ENCODE measurements around the gene APLF. TPM values are rescaled to one million over a fixed set of nuclear protein-coding genes. Genes with fewer than 3 reads are reported as not detected.

APLF gene
- polyA plus RNA-seq, 1 of the 3 experiments (the other 2 are of a cell fraction): 1.1 TPM

DNA sequence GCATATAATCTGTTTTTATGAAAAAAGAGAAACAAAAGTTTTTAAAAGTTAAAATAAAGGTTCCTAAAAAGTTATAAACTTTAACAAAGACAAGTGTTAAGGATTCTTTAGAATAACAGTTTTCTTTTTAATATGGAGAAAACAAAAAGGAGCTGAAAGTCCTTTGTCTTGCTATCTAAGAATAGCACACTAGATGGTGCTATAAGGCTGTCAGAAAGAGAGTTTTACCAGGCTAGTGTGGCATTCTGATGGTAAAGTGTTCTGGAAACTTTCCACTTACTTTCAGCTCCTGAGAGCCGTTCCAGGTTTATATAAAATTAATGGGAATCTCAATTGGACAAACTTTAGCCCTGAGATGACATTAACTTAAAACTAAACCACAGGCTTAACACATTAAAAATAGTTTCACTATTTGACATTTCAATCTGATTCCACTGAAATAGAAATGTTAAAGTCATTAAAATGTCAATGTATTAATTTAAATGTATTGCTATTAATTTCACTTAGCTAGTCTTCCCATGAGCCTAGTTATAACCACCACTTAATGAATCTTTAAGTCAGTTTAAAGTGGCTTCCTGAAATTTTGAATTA is 4.0 kb upstream of the APLF start:
- Histone ChIP-seq H3K4me2 (no peak overlapping the region), H3F3A (replicated peaks; ENCODE audit: insufficient read depth) (peaks cover 4% of the 10 kb centered on the region), H4K20me1 (ENCODE audit: insufficient read depth) (no peaks in the 10 kb centered on the region), H3K9me3 (no peaks in the 10 kb centered on the region), H3K27me3 (ENCODE audit: insufficient read depth) (no peaks in the 10 kb centered on the region), H3K4me3 (ENCODE audit: low read depth in 2 of 2, low read length in 1 of 2) (no peak overlapping the region; a peak in 1 of 4 replicates), H3K79me2 (ENCODE audit: insufficient read depth) (peaks cover 2% of the 10 kb centered on the region; the same call in 1 of the 2 replicates), H3K36me3 (replicated peaks in 1 of 2; ENCODE audit: control insufficient read depth in 1 of 2, insufficient read depth in 2 of 2, low read length in 1 of 2) (peaks cover 0 to 3% of the 10 kb centered on the region in 2 experiments), H2AFZ (ENCODE audit: low read depth) (no peak overlapping the region), H3K27ac (ENCODE audit: low read depth in 2 of 2, low read length in 1 of 2) (no peak overlapping the region), H3K4me1 (ENCODE audit: control insufficient read depth in 1 of 2, insufficient read depth in 2 of 2, low read depth in 1 of 2, low read length in 1 of 2) (peaks cover 0 to 7% of the 10 kb centered on the region in 2 experiments), H3K9ac (no peak overlapping the region), H3K9me2 (no peaks in the 10 kb centered on the region)
- TF ChIP-seq, protein P1, sequence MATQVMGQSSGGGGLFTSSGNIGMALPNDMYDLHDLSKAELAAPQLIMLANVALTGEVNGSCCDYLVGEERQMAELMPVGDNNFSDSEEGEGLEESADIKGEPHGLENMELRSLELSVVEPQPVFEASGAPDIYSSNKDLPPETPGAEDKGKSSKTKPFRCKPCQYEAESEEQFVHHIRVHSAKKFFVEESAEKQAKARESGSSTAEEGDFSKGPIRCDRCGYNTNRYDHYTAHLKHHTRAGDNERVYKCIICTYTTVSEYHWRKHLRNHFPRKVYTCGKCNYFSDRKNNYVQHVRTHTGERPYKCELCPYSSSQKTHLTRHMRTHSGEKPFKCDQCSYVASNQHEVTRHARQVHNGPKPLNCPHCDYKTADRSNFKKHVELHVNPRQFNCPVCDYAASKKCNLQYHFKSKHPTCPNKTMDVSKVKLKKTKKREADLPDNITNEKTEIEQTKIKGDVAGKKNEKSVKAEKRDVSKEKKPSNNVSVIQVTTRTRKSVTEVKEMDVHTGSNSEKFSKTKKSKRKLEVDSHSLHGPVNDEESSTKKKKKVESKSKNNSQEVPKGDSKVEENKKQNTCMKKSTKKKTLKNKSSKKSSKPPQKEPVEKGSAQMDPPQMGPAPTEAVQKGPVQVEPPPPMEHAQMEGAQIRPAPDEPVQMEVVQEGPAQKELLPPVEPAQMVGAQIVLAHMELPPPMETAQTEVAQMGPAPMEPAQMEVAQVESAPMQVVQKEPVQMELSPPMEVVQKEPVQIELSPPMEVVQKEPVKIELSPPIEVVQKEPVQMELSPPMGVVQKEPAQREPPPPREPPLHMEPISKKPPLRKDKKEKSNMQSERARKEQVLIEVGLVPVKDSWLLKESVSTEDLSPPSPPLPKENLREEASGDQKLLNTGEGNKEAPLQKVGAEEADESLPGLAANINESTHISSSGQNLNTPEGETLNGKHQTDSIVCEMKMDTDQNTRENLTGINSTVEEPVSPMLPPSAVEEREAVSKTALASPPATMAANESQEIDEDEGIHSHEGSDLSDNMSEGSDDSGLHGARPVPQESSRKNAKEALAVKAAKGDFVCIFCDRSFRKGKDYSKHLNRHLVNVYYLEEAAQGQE (IDR thresholded peaks at IDR 0.05; ENCODE audit: low read depth, low read length): no peak
- peak; percentile 89 for TF ChIP-seq RAD21 (IDR thresholded peaks at IDR 0.05; ENCODE audit: low read length)
- peak; percentile 66 for TF ChIP-seq SMC3 (IDR thresholded peaks at IDR 0.05; ENCODE audit: low read depth, low read length)
- TF ChIP-seq CHD2 (IDR thresholded peaks at IDR 0.05; ENCODE audit: low read length, partially characterized antibody): peak; percentile 11
- TF ChIP-seq, protein P2, sequence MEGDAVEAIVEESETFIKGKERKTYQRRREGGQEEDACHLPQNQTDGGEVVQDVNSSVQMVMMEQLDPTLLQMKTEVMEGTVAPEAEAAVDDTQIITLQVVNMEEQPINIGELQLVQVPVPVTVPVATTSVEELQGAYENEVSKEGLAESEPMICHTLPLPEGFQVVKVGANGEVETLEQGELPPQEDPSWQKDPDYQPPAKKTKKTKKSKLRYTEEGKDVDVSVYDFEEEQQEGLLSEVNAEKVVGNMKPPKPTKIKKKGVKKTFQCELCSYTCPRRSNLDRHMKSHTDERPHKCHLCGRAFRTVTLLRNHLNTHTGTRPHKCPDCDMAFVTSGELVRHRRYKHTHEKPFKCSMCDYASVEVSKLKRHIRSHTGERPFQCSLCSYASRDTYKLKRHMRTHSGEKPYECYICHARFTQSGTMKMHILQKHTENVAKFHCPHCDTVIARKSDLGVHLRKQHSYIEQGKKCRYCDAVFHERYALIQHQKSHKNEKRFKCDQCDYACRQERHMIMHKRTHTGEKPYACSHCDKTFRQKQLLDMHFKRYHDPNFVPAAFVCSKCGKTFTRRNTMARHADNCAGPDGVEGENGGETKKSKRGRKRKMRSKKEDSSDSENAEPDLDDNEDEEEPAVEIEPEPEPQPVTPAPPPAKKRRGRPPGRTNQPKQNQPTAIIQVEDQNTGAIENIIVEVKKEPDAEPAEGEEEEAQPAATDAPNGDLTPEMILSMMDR (IDR thresholded peaks at IDR 0.05): peak; percentile 87
- WGBS (ENCODE audit: low lambda C conversion rate): 3% methylated on average over 1 of the region's 1 CpG
- DNase-seq: peak; percentile 63
- POLR2A ChIA-PET: no interaction called here
- CTCF ChIA-PET: interaction anchor here (0.5 to 5.3 kb wide), 92 partner anchors 9 to 1340 kb away, joined by 3 to 99 read pairs (median 4); partner anchors contain the start of genes ANTXR1 and ARHGAP25

DNA sequence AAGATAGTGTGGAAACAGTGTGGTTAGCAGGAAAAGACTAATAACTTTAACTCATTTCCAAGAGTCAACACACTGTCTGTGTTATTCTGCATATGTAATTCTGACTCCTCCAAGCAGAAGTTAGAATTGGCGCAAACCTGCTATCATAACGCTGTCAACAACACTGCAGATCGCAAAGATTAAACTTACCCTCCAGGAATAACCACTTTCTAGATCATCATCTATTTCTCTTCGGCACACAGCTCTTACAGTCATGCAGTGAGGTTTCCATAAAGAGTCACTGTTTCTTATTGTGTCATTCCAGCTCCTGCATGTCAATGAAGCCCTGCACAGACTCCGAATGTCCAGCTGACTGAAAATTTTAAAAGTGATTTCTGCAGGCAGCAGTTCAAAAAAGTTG is 2.7 kb upstream of the APLF start:
- H3K36me3 ChIP-seq (replicated peaks in 1 of 2; ENCODE audit: control insufficient read depth in 1 of 2, insufficient read depth in 2 of 2, low read length in 1 of 2): peaks cover 0 to 3% of the 10 kb centered on the region in 2 experiments
- peaks cover 7% of the 10 kb centered on the region; the same call in 1 of the 2 replicates for H3K79me2 ChIP-seq (ENCODE audit: insufficient read depth)
- 91% methylated on average over 5 of the region's 5 CpGs for WGBS (ENCODE audit: low lambda C conversion rate)
- no peaks in the 10 kb centered on the region for H3K9me3 ChIP-seq
- no peaks in the 10 kb centered on the region for H3F3A ChIP-seq (replicated peaks; ENCODE audit: insufficient read depth)
- H3K4me2 ChIP-seq: no peak overlapping the region
- H3K27ac ChIP-seq (ENCODE audit: low read depth in 2 of 2, low read length in 1 of 2): no peak overlapping the region
- no peak for DNase-seq
- no peaks in the 10 kb centered on the region for H3K27me3 ChIP-seq (ENCODE audit: insufficient read depth)
- H2AFZ ChIP-seq (ENCODE audit: low read depth): no peak overlapping the region
- H3K9me2 ChIP-seq: no peaks in the 10 kb centered on the region
- CTCF ChIA-PET: interaction anchor here (0.9 to 5.3 kb wide), 16 partner anchors 13 to 479 kb away, joined by 3 to 99 read pairs (median 16); no protein-coding TSS in a partner anchor
- H3K4me1 ChIP-seq (ENCODE audit: control insufficient read depth in 1 of 2, insufficient read depth in 2 of 2, low read depth in 1 of 2, low read length in 1 of 2): peaks cover 0 to 12% of the 10 kb centered on the region in 2 experiments; a peak in 2 of 4 replicates
- TF ChIP-seq JUND (IDR thresholded peaks at IDR 0.05): no peak
- TF ChIP-seq, protein P2 (IDR thresholded peaks at IDR 0.05): no peak
- TF ChIP-seq NFIC (IDR thresholded peaks at IDR 0.05; ENCODE audit: borderline replicate concordance): no peak
- no peak for TF ChIP-seq SIN3A (IDR thresholded peaks at IDR 0.05; ENCODE audit: borderline replicate concordance, low read depth, low read length)
- TF ChIP-seq, protein P3, sequence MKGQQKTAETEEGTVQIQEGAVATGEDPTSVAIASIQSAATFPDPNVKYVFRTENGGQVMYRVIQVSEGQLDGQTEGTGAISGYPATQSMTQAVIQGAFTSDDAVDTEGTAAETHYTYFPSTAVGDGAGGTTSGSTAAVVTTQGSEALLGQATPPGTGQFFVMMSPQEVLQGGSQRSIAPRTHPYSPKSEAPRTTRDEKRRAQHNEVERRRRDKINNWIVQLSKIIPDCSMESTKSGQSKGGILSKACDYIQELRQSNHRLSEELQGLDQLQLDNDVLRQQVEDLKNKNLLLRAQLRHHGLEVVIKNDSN (IDR thresholded peaks at IDR 0.05; ENCODE audit: borderline replicate concordance, low read depth): no peak
- no peak for TF ChIP-seq RFX5 (IDR thresholded peaks at IDR 0.05; ENCODE audit: low read length)
- no peak for TF ChIP-seq MEF2A (IDR thresholded peaks at IDR 0.05; ENCODE audit: borderline replicate concordance, low read depth)
- no peak for TF ChIP-seq FOXM1 (IDR thresholded peaks at IDR 0.05; ENCODE audit: low read depth)
- TF ChIP-seq, protein P4, sequence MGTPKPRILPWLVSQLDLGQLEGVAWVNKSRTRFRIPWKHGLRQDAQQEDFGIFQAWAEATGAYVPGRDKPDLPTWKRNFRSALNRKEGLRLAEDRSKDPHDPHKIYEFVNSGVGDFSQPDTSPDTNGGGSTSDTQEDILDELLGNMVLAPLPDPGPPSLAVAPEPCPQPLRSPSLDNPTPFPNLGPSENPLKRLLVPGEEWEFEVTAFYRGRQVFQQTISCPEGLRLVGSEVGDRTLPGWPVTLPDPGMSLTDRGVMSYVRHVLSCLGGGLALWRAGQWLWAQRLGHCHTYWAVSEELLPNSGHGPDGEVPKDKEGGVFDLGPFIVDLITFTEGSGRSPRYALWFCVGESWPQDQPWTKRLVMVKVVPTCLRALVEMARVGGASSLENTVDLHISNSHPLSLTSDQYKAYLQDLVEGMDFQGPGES (IDR thresholded peaks at IDR 0.05; ENCODE audit: low read depth, low read length): no peak
- TF ChIP-seq TAF1 (IDR thresholded peaks at IDR 0.05; ENCODE audit: borderline replicate concordance, low read depth, low read length): no peak
- no peak for TF ChIP-seq EZH2phosphoT487 (IDR thresholded peaks at IDR 0.05; ENCODE audit: borderline replicate concordance, low read depth)
- TF ChIP-seq RCOR1 (IDR thresholded peaks at IDR 0.05; ENCODE audit: low read length): no peak
- no peak overlapping the region for H3K4me3 ChIP-seq (ENCODE audit: low read depth in 2 of 2, low read length in 1 of 2)
- POLR2A ChIA-PET: no interaction called here
- no peaks in the 10 kb centered on the region for H4K20me1 ChIP-seq (ENCODE audit: insufficient read depth)
- H3K9ac ChIP-seq: no peak overlapping the region

Data from SK-N-SH (cell line).